Measurements from ENCODE around the gene TACC3. TPM values are rescaled to one million over a fixed set of nuclear protein-coding genes. Genes with fewer than 3 reads are reported as not detected.
A peak's percentile ranks its signal among the peaks of the same experiment; 100 is the strongest.

The TACC3 gene
- total RNA-seq, 1 experiment from 2014 or later = 156 TPM

- Mint-ChIP-seq H3K4me3 (no peak overlapping the region), H3K9me3 (no peaks in the 10 kb centered on the region), H3K4me1 (peaks cover 0 to 11% of the 10 kb centered on the region in 2 experiments; a peak in 2 of 4 replicates), H3K36me3 (ENCODE audit: insufficient read depth in 1 of 3, low read depth in 3 of 3) (no peaks in the 10 kb centered on the region), H3K27me3 (ENCODE audit: low read depth) (no peaks in the 10 kb centered on the region), H3K27ac (no peak overlapping the region)
- Histone ChIP-seq H4K5ac (ENCODE audit: insufficient read length, low read depth, low read length) (no peak overlapping the region), H3K23me2 (ENCODE audit: insufficient read length, low read depth, low read length, poor library complexity, severe bottlenecking) (no peaks in the 10 kb centered on the region), H4K8ac (replicated peaks; ENCODE audit: insufficient read length, low read depth, low read length) (no peak overlapping the region), H2AK5ac (ENCODE audit: insufficient read length, low read length) (no peak overlapping the region), H2BK20ac (ENCODE audit: low read depth, low read length, poor library complexity, severe bottlenecking) (no peak overlapping the region), H3K79me1 (ENCODE audit: insufficient read depth, low read depth, low read length, poor library complexity, severe bottlenecking) (no peaks in the 10 kb centered on the region), H2BK120ac (ENCODE audit: low read depth, low read length, poor library complexity, severe bottlenecking) (no peak overlapping the region), H2BK5ac (ENCODE audit: insufficient read length, low read length) (no peak overlapping the region), H4K20me1 (ENCODE audit: control insufficient read depth, insufficient read depth, insufficient read length) (no peaks in the 10 kb centered on the region), H2AFZ (ENCODE audit: low read length) (no peak overlapping the region), H3K18ac (ENCODE audit: insufficient read length, low read depth, low read length) (no peak overlapping the region), H3K23ac (ENCODE audit: insufficient read length, low read depth, low read length) (no peak overlapping the region), H3K4me2 (ENCODE audit: insufficient read depth, insufficient read length, low read length) (no peak overlapping the region), H4K91ac (ENCODE audit: insufficient read length, low read depth, low read length) (no peak overlapping the region), H3K9me3 (ENCODE audit: control insufficient read depth, low read depth, low read length) (no peaks in the 10 kb centered on the region), H3K56ac (ENCODE audit: insufficient read length, low read depth, low read length) (no peak overlapping the region), H3K27me3 (ENCODE audit: insufficient read depth, low read length) (no peaks in the 10 kb centered on the region), H3K4ac (ENCODE audit: low read depth, low read length) (no peak overlapping the region), H3K14ac (ENCODE audit: insufficient read depth, low read length) (no peak overlapping the region; the same call in 1 of the 2 replicates), H2BK15ac (ENCODE audit: low read depth, low read length) (no peak overlapping the region), H3K79me2 (ENCODE audit: insufficient read depth, low read length) (no peaks in the 10 kb centered on the region), H3K27ac (ENCODE audit: insufficient read length, low read depth, low read length) (no peak overlapping the region), H3K9ac (ENCODE audit: extremely low read depth, insufficient read length, low read length) (no peak overlapping the region), H2BK12ac (ENCODE audit: insufficient read length, low read depth, low read length) (no peak overlapping the region), H3K4me1 (ENCODE audit: insufficient read depth, low read length) (no peaks in the 10 kb centered on the region), H3T11ph (ENCODE audit: low read length) (no peak overlapping the region)
- WGBS (ENCODE audit: extremely low coverage, insufficient read length, low lambda C conversion rate) = no CpG with 5 or more reads among the region's 35 CpGs
- 0 out of 3 replicates have a peak, but pooled peaks have one; percentile 19 for TF ChIP-seq CTCF (conservative IDR thresholded peaks at IDR 0.05)
- no peak for DNase-seq
Observed at GRCh38 chr4:1752284-1753041, 31.1 kb downstream of the TACC3 start.
